HPDE6-E6E7 (cell line): ENCODE measurements around the gene ITGB8.

Experiments
- DNase-seq: peaks from one replicate; pipeline ENCODE4 v3.0.0; 2011; ENCODE audit warnings: missing footprints; ENCODE audit errors: extremely low spot score

The ITGB8 gene

GRCh38 chr7:20417675-20418382 lies 87.1 kb downstream of the ITGB8 start:
- no peak for DNase-seq

DNA sequence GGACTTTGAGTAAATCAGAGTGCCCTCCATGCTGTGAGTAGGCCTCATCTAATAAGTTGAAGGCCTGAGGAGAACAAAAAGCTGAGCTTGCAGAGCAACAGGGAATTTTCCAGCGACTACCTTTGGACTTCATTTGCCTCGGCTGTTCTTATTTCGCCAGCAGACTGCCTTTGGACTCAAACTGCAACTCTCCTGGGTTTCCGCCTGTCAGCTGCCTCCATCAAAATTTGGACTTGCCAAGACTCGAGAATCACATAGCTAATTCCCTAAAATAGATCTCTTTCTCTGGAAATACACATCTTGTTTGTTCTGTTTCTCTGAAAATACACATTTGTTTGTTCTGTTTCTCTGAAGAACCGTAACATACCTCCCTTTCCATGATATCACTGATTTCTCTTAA lies 93.8 kb downstream of the ITGB8 start:
- DNase-seq, result no peak

DNA sequence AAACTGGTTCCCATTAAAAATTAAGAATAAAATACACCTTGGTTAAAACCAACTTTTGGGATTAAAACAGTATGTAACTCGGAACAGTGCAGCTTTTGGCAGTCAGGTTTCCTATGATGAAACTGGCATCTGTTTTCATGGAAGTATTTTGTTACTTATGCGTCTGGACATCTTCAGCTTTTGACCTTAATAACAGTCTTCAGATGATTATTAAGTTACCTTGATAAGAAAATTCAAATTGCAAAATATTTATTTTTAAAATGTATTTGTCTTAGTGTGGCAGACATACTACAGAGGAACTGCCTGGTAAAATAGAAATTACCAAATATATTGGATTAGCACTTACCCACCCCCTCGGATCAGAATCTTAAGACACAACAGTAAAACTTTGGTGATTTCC lies 100.0 kb downstream of the ITGB8 start:
- DNase-seq, result no peak

- no peak for DNase-seq
Observed at GRCh38 chr7:20431146-20431545, 100.4 kb downstream of the ITGB8 start.

DNA sequence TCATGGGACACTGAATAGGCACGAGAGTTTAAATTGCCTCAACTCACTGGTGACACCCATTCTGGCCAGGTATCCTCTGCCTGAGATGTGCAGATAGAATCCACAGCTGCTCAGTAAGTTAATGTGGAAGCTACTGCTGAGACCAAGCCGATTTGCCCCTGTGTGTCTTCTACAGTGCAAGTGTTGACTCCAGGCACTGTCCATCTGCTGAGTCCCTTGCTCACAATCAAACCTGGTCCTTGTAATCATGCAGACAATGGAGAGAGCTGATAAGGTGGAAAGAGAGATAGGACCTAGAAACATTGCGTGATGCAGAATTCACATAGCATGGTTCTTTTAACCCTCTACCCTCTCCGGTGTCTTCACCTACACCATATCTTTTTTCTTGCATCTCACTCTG lies 101.4 kb downstream of the ITGB8 start:
- no peak for DNase-seq

- no peak for DNase-seq
Observed at GRCh38 chr7:20435305-20435704, 104.6 kb downstream of the ITGB8 start.

- no peak for DNase-seq
Observed at GRCh38 chr7:20438248-20438647, 107.5 kb downstream of the ITGB8 start.

- DNase-seq, result no peak
Observed at GRCh38 chr7:20438694-20439376, 108.1 kb downstream of the ITGB8 start.

- DNase-seq, result no peak
Observed at GRCh38 chr7:20439416-20440185, 108.9 kb downstream of the ITGB8 start.

GRCh38 chr7:20440472-20441105 lies 109.9 kb downstream of the ITGB8 start:
- DNase-seq, result no peak

DNA sequence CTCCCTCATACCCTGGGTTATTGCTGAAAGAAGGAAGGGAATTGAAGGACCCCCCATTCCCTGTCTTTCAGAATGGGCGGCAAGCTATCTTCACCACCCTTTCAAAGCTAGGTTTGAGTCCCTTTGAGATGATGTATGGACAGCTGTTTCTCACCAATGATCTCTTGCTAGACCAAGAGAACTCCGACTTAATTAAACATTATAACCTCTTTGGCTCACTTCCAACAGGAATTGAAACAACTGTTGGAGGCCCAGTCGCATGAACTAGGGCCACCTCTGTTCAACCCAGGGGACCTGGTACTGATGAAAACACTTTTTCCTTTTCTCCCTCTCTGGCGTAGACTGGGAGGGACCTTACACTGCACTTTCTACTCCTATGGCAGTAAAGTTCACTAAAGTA lies 110.6 kb downstream of the ITGB8 start:
- DNase-seq, result no peak

DNA sequence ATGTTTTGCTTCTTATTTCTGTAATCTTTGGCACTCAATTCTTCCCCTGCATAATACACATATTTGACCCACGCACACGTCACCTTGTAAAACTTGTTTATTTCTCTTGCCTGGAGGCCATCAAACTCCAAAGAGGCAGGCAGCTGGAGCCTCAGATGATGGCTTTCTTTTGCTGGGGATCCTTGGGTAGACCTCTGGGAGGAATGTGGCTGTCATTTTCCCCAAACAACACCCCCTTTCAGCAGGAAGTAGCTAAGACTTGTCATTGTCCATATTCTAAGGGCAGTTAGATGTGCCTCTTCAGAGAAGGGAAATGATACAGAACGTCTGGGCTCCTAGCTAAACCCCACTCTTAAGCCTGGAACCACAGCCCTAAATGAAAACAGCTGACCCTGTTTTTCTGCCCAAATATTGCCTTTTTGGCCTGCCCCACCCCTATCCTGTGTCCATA lies 111.3 kb downstream of the ITGB8 start:
- DNase-seq, result no peak

- DNase-seq, result no peak
Observed at GRCh38 chr7:20442951-20443350, 112.3 kb downstream of the ITGB8 start.

DNA sequence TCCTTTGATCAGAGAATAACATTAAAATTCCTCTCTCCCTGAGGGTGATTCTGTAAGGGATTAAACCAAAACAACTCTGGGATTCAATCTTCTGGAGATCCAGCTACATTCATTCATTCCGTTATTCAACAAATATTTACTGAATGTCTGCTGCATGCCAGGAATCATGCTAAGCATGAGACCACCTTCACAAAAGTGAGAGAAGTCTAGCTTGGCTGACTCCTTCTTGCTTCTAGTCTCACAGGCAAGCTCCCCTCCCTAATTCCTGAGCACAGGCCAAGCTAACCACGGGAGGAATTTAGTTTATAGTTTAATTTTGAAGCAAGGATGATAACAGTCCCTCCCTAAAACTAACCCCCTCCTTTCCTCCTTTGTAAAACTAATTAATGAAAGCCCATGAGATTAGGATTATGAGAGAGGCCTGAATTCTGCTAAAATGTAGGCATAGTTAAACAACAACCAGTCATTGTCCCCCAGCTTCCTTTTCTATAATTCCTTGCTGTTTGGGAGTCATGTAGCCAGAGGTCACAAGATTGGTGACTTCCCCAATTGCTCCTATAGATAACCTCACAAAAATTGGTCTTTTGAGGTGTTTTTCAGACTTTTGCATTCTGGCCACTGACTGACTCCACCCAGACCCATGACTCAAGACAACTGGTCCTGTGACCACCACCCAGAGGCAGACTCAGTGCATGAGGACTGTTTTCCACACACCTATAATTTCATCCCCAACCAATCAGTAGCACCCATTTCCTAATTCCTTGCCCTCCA lies 113.5 kb downstream of the ITGB8 start:
- DNase-seq, result no peak

DNA sequence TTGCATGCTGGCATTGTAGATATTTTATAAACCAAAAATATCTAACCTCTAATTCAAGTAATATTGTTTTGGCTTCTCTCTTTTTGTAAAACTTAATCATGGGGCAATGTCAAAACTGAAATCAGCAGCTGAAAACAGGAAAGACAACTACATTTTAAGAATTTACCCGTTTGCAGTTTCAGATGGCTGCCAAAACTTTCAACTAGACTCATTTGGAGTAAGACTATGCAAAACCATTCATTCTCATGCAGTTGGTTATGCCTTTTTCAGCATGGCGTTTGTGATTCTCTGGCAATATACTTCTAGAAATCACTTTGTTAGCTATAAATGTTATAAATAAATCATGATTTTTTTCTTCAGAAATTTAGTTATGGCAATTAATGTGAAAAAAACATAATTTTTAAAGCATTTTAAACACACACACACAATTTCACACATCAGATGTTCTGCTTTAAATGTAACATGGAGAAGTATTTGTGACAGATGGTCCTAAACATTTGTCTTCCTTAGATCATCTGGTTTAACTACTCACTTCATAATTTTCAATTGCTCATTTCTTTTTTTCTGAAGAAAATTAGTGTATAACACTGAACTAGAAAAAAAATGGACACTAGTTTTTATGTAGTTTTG lies 116.4 kb downstream of the ITGB8 start:
- DNase-seq, result no peak

DNA sequence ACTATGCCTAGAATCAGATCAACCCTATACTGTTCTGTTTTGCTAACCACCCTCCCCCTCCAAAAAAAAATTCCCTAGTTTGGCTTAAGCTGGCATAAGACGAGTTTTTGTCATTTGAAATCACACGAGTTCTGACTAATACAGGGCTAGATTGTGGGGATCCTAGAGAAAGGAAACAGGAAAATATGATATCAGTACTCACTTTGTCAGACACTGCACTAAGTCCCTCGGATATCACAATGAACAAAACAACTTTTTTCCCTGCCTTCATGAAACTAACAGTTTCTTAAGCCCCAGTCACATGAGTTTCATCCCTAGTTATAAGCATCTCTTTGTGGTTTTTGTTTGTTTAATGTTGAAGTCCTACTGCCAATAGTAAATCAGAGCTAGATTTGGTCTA lies 118.5 kb downstream of the ITGB8 start:
- DNase-seq, result no peak

DNA sequence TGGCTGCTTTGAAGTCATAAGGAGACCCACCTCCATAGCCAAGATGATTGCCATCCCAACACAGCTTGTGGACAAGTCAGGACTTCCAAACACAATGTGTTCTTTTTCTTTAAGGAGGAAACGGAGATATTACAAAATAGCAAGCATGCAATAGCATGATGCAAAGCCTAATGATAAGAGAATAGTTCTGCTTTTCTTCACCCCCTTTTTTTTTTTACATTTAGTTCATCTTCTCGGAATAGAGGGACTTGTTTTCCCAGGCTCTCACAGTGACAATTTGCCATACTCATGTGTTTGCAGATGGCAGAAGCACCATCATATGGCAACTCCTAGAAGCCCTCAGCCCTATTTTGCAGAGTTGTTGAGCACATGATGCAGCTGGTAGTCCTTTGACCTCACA lies 119.8 kb downstream of the ITGB8 start:
- DNase-seq, result no peak

GRCh38 chr7:20454202-20454601 lies 123.5 kb downstream of the ITGB8 start:
- DNase-seq, result no peak

- DNase-seq, result no peak
Observed at GRCh38 chr7:20456701-20457100, 126.0 kb downstream of the ITGB8 start.

DNA sequence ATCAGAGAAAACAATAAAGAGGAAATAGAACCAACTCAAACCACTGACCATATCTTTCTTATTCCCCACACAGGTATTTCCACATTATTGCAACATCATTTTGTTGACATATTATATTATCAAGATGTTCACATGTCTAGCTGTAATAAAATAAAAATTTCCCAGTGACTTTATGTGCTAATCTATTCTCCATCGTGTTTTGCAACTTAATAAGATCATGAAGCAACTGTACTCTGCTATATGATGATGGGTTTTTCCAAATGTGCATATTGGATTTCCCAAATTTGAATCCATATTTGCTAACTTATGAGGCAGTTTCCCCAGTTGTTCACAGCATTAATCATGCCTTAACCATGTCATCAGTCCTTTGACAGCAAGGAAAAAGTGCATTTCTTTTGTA lies 127.8 kb downstream of the ITGB8 start:
- no peak for DNase-seq

DNA sequence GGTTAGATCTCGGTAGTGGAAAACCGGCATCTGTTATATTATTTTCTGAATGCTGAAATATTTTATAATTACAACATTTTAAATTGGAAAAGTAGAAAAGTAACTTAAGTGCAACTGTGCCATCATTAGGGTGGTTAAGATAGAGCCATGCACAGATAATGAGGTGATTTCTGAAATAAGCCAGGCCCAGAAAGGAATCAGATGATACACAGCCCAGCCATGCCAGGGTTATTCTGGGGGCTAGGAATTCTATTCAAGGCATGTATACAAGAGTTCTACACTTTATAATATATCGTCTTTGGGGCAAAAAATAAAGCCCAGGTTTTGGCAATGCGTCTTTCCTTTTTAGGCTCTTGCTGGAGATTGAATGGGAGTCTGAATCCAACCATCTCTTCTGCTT lies 128.7 kb downstream of the ITGB8 start:
- no peak for DNase-seq
